Heart left ventricle (tissue), 16 donors: ENCODE results near the gene KLF7. TPM values are rescaled to one million over a fixed set of nuclear protein-coding genes. Genes with fewer than 3 reads are reported as not detected.

Experiments used
- ATAC-seq, 4 donors: fragments of 200-7000 bp; cut with Tn5 transposase; one replicate each; pipeline ENCODE4 v1.9.1; 2020 to 2022; ENCODE audit warnings: moderate library complexity in 4 of 4, mild to moderate bottlenecking in 3 of 4, moderate number of reproducible peaks in 1 of 4
- DNase-seq, 5 donors: peaks; one replicate each; pipeline ENCODE4 v3.0.0-alpha.2; 2020
- H3K27ac ChIP-seq, 12 donors: fragments of 200-600 bp; sonication (generic) in 4 of 12; one replicate each; pipeline versions ENCODE4 v1.5.0 to v1.8.0; 2016 to 2022; ENCODE audit warnings: mild to moderate bottlenecking in 2 of 12
- H3K27me3 ChIP-seq, 9 donors: fragments of 200-600 bp; sonication (generic) in 2 of 9; one replicate each; pipeline versions ENCODE4 v1.5.1 to v1.8.0; 2016 to 2022; ENCODE audit warnings: mild to moderate bottlenecking in 3 of 9
- H3K36me3 ChIP-seq, 9 donors: fragments of 200-600 bp; sonication (generic) in 2 of 9; one replicate each; pipeline versions ENCODE4 v1.5.0 to v1.8.0; 2018 to 2022; ENCODE audit warnings: mild to moderate bottlenecking in 2 of 9
- H3K4me1 ChIP-seq, 12 donors: fragments of 200-600 bp; sonication (generic) in 4 of 12; one replicate each; pipeline versions ENCODE4 v1.5.0 to v1.8.0; 2016 to 2022; ENCODE audit warnings: mild to moderate bottlenecking in 3 of 12
- H3K4me3 ChIP-seq, 12 donors: fragments of 200-600 bp; sonication (generic) in 4 of 12; one replicate each; pipeline versions ENCODE4 v1.5.0 to v1.8.0; 2017 to 2022; ENCODE audit warnings: mild to moderate bottlenecking in 9 of 12, moderate library complexity in 4 of 12
- H3K9me3 ChIP-seq, 12 donors: fragments of 200-600 bp; sonication (generic) in 4 of 12; one replicate each; pipeline versions ENCODE4 v1.5.0 to v1.8.0; 2016 to 2022; ENCODE audit warnings: mild to moderate bottlenecking in 1 of 12
- CTCF ChIP-seq, 12 donors: fragments of 200-600 bp; sonication (generic) in 4 of 12; IDR thresholded peaks; one replicate each; pipeline versions ENCODE4 v1.5.0 to v1.8.0; 2018 to 2022; ENCODE audit warnings: antibody characterized with exemption in 12 of 12, mild to moderate bottlenecking in 5 of 12
- POLR2A ChIP-seq, 2 donors: fragments of 450-650 bp; IDR thresholded peaks; one replicate each; pipeline ENCODE4 v1.6.1; 2017; ENCODE audit warnings: antibody characterized with exemption in 2 of 2, mild to moderate bottlenecking in 2 of 2, moderate library complexity in 2 of 2
- WGBS, 4 donors: extraction: QIAGEN DNeasy Blood & Tissue Kit in 2 of 4; methylation state at CpG; one replicate each; pipeline versions ENCODE4 v1.1.5 to v1.1.7; 2013 to 2018; 5-methylcytosine and 5-hydroxymethylcytosine counted together
- intact Hi-C, 10 donors: fragments of 100-400 bp; cut with DNase I; formaldehyde crosslinking; loops; one replicate each; pipeline versions ENCODE4 v1.11.1 to v1.14.2; 2022
- polyA plus RNA-seq, 2 donors: library from polyadenylated mRNA; stranded (reverse); fragments of 200-250 nt; gene quantifications; one replicate each; pipeline ENCODE4 v1.2.3, GENCODE V29; 2013
- total RNA-seq, 9 donors: library from RNA; depleted of rRNA in 2 of 9; stranded (reverse); fragments of >200 nt in 2 of 9; fragmentation: NEBNext Ultra II Directional in 3 of 9; extraction: Animal tissue kit (Norgen Biotek cat#: 25700) in 3 of 9; gene quantifications; one replicate each; pipeline versions ENCODE4 v1.1.0 to v1.2.4, GENCODE V29; 2016 to 2023
- donor health status: ischemic (EF 13 %, LVEDD 7.1; RV severe dilation, severe dysfunction).
- donor health status: healthy with polysubstance abuse.
- donor health status: DM: no; HTN: yes; CAD: no.
- donor health status: DM: no; HTN: no; CAD: no.
- donor health status: ischemic (EF 25% LVEDD 6.9; RV normal size, moderate dysfunction).
- donor health status: ischemic (EF 25% LVEDD 5.7; RV mildly dilated, moderate dysfunction).
- donor health status: healthy.
- donor health status: DM: yes; HTN: yes; CAD: no.
- donor health status: ischemic (EF 35%, LVEDD 5.7; RV mildly dilated, moderate dysfunction).
- donor health status: nonischemic (EF 11% LVEDD 7.7; RV severe dilation, severe dysfunction).
- donor health status: DM: yes; HTN: yes; CAD: no.
- donor health status: PGD.
- donor health status: ischemic (EF 29% LVEDD 5.4; RV normal size, mild dysfunction).
- donor health status: nonischemic (EF 23%, LVEDD 6.1; RV moderate dilation, normal function).

The KLF7 gene
- total and polyA plus RNA-seq, 11 donors: 5.0 to 49.8 (median 26.2) TPM

GRCh38 chr2:207041786-207042554 is 123.8 kb downstream of the KLF7 start:
- ATAC-seq: no peak
- Histone ChIP-seq H3K4me3 (peak overlapping the region in 7 of 12 donors; percentile 6 to 41 (median 26)), H3K36me3 (no peaks in the 10 kb centered on the region)

GRCh38 chr2:207041279-207041678 is 124.5 kb downstream of the KLF7 start:
- ATAC-seq: peak in 1 of 4 donors; percentile 31
- no peak for TF ChIP-seq POLR2A (IDR thresholded peaks at IDR 0.05)
- no peak for TF ChIP-seq CTCF (IDR thresholded peaks at IDR 0.05)
- intact Hi-C loops: loop anchor here in 6 of 10 donors (5.0 to 10.0 kb wide), 4 partner anchors 124 to 434 kb away; partner anchors contain the start of gene KLF7 (in 1 of the 6)
- 55 to 62% (median 58%) methylated on average over 10 of the region's 10 CpGs for WGBS, 4 donors
- Histone ChIP-seq H3K4me3 (peak overlapping the region in 7 of 12 donors; percentile 6 to 41 (median 26)), H3K4me1 (peaks cover 0 to 26% (median 0%) of the 10 kb centered on the region in 12 donors), H3K27me3 (no peaks in the 10 kb centered on the region), H3K27ac (no peak overlapping the region), H3K9me3 (no peaks in the 10 kb centered on the region), H3K36me3 (no peaks in the 10 kb centered on the region)
- DNase-seq: no peak

More at GRCh38 chr2:207041786-207042554, 123.8 kb downstream of the KLF7 start:
- intact Hi-C loops: loop anchor here in 6 of 10 donors (5.0 to 10.0 kb wide), 4 partner anchors 123 to 433 kb away; partner anchors contain the start of gene KLF7 (in 1 of the 6)
- Histone ChIP-seq H3K4me1 (peaks cover 0 to 33% (median 5%) of the 10 kb centered on the region in 12 donors), H3K27me3 (no peaks in the 10 kb centered on the region), H3K27ac (peak overlapping the region in 1 of 12 donors; percentile 18), H3K9me3 (no peaks in the 10 kb centered on the region)
- 58 to 62% (median 61%) methylated on average over 9 of the region's 9 CpGs for WGBS, 4 donors
- no peak for DNase-seq
- TF ChIP-seq POLR2A (IDR thresholded peaks at IDR 0.05) (no peak), CTCF (IDR thresholded peaks at IDR 0.05) (no peak)

GRCh38 chr2:207040696-207041095 is 125.1 kb downstream of the KLF7 start:
- Histone ChIP-seq H3K4me1 (peaks cover 0 to 24% (median 0%) of the 10 kb centered on the region in 12 donors), H3K9me3 (no peaks in the 10 kb centered on the region), H3K27ac (no peak overlapping the region), H3K4me3 (no peak overlapping the region), H3K36me3 (no peaks in the 10 kb centered on the region), H3K27me3 (no peaks in the 10 kb centered on the region)
- intact Hi-C loops: loop anchor here in 6 of 10 donors (5.0 to 10.0 kb wide), 4 partner anchors 124 to 434 kb away; partner anchors contain the start of gene KLF7 (in 1 of the 6)
- no peak for ATAC-seq
- TF ChIP-seq POLR2A (IDR thresholded peaks at IDR 0.05) (no peak), CTCF (IDR thresholded peaks at IDR 0.05) (no peak)
- WGBS, 4 donors: 76 to 84% (median 77%) methylated on average over 9 of the region's 9 CpGs
- no peak for DNase-seq

GRCh38 chr2:207039225-207039624 is 126.5 kb downstream of the KLF7 start:
- Histone ChIP-seq H3K36me3 (no peaks in the 10 kb centered on the region), H3K27ac (no peak overlapping the region), H3K4me3 (no peak overlapping the region), H3K27me3 (no peaks in the 10 kb centered on the region), H3K9me3 (peaks cover 0 to 4% (median 0%) of the 10 kb centered on the region in 12 donors), H3K4me1 (peaks cover 0 to 21% (median 0%) of the 10 kb centered on the region in 12 donors)
- no peak for TF ChIP-seq CTCF (IDR thresholded peaks at IDR 0.05)
- ATAC-seq (no peak), DNase-seq (no peak)
- WGBS, 4 donors: 88 to 91% (median 89%) methylated on average over 4 of the region's 4 CpGs
- intact Hi-C loops: no loop called here
